ENCODE measurements around the gene SZT2. TPM values are rescaled to one million over a fixed set of nuclear protein-coding genes. Genes with fewer than 3 reads are reported as not detected.
"Not testable (repeated sequence)": the region's sequence is repeated elsewhere in the genome, so short reads cannot be mapped to it uniquely, and the experiment has no call there.

SZT2 gene
- total RNA-seq, 2 experiments from 2014 or later, result 66.6 to 74.3 TPM

DNA sequence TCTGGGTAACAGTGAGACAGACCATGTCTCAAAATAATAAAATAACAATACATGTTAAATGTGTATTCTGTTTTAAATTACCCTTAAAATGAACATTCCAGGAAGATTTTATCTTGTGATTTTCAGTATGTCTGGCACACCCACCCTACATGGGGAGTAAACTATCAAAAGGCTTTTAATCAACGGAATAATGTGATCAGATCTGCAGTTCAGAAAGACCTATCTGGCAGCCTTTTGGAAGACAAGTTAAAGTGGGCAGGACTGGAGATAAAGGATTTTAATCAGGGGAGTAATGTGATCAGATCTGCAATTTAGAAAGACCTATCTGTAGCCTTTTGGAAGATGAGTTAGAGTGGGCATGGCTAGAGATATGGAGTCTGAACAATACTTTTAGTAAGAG lies 10.2 kb upstream of the SZT2 start:
- Mint-ChIP-seq H3K36me3 (ENCODE audit: low read depth) (peaks cover 33% of the 10 kb centered on the region), H3K27me3 (no peaks in the 10 kb centered on the region), H3K9me3 (no peaks in the 10 kb centered on the region), H3K27ac (no peak overlapping the region), H3K4me3 (no peak overlapping the region), H3K4me1 (peaks cover 12% of the 10 kb centered on the region)
- POLR2A ChIA-PET, result no interaction called here
- no peak for DNase-seq
- CTCF ChIA-PET, result interaction anchor here (0.7 kb wide), 1 partner anchor 9 kb away, joined by 3 read pairs; no protein-coding TSS in a partner anchor

DNA sequence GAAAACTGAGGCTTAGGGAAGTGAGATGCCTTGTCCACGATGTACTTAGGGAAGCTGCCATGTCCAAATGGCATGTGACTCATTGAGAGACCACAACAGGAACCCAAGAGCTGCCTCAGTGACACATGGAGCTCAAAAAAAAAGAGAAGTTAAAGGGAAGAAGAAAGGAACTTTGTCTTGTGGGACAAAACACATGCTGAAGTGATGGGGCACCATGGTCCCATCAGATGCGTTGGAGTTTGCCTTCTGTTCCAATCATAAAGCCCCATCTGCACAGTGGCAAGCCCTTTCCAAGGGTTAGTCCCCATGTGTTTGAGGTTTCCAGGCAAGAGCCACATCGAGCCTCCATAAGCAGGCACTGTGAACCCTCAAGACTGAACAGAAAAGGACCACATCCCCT lies 8.1 kb upstream of the SZT2 start:
- Mint-ChIP-seq H3K4me3 (no peak overlapping the region), H3K36me3 (ENCODE audit: low read depth) (peaks cover 47% of the 10 kb centered on the region), H3K4me1 (peaks cover 12% of the 10 kb centered on the region), H3K9me3 (no peaks in the 10 kb centered on the region), H3K27me3 (no peaks in the 10 kb centered on the region), H3K27ac (no peak overlapping the region)
- ChIA-PET POLR2A (no interaction called here), CTCF (interaction anchor here (1.0 to 1.4 kb wide), 5 partner anchors 9 to 33 kb away, joined by 3 to 4 read pairs (median 3); partner anchors contain the start of gene CDC20)
- no peak for DNase-seq

DNA sequence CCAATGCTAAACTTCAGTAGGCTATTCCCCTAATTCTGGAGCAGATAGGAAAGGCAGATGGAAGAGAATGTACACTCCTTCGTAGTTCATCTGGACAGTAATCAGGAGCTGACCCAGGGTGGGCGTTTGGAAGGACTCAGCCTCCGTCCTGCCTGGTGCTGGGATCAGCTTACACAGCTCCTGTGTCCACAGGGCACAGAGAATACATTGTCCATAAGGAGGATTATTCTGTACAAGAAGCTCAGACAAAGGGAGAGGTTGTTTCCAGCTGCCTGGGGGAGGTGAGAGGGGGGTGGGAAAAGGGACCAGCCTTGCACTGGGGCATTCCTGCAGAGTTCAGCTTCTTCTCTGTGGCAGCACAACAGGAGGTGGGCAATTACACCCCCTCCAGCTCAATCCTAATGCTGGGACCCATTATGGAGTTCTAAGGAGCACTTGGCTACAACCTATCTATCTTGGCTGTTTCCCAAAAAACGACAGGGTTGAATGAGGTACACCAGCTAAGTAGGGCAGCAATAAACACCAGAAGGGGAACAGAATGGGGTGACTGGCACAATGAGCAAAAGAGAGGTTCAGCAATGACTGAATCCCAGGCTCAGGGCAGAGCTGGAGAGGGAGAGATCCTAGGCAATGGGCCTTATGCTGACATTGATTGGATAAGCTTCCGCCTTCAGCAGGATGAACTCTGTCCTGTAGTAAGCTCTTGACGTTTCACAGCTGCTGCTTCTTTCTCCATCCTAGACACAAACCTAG lies 7.5 kb upstream of the SZT2 start:
- Mint-ChIP-seq H3K27ac (no peak overlapping the region), H3K27me3 (no peaks in the 10 kb centered on the region), H3K4me1 (peaks cover 12% of the 10 kb centered on the region), H3K4me3 (no peak overlapping the region), H3K36me3 (ENCODE audit: low read depth) (peaks cover 52% of the 10 kb centered on the region), H3K9me3 (no peaks in the 10 kb centered on the region)
- ChIA-PET CTCF (interaction anchor here (1.0 to 1.4 kb wide), 5 partner anchors 9 to 32 kb away, joined by 3 to 4 read pairs (median 3); partner anchors contain the start of gene CDC20), POLR2A (no interaction called here)
- no peak for DNase-seq

DNA sequence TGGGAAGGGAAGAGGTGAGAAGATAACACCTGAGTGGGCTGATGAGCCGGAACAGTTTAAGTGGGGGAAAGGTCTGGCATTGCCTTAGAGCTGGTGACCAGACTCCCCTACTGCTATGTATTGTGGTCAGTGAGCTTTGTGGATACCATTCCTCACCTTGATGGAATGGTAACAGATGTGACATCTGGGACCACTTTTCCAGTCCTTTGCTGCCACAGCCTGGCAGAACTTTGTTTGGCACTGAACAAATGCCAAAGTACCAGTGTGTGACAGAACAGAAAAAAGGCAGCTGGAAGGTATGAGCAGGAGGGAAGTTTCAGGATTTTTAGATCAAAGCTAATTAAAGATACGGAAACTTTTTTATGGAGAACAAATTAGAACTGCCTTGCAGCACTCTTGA lies 6.2 kb upstream of the SZT2 start:
- DNase-seq, result no peak
- peaks cover 54% of the 10 kb centered on the region for H3K36me3 Mint-ChIP-seq (ENCODE audit: low read depth)
- peaks cover 21% of the 10 kb centered on the region for H3K4me1 Mint-ChIP-seq
- ChIA-PET CTCF (interaction anchor here (0.9 to 1.5 kb wide), 2 partner anchors 10 to 15 kb away, joined by 3 to 5 read pairs; partner anchors contain the start of gene ELOVL1), POLR2A (no interaction called here)
- no peaks in the 10 kb centered on the region for H3K9me3 Mint-ChIP-seq
- H3K27ac Mint-ChIP-seq, result no peak overlapping the region
- H3K27me3 Mint-ChIP-seq, result no peaks in the 10 kb centered on the region
- H3K4me3 Mint-ChIP-seq, result no peak overlapping the region

DNA sequence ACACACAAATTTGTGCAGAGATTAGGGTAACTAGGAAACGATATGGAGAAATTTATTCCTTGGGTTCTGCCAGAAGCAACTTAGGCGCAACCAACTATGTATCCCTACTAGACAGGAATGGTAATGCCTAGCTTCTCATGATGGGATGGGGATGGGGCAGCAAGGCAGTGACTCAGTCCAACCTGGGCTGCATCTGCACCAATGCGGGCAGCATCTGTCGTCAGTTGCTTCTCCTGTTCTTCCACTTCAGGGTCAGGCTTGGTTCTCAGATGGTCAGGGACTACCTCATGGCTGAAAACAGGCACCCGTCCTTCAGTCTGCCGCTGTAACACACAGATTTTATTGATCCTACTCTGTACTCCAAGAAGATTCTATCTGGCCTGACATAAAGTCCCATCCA lies 3.0 kb upstream of the SZT2 start:
- H3K27ac Mint-ChIP-seq, result no peak overlapping the region
- no peaks in the 10 kb centered on the region for H3K9me3 Mint-ChIP-seq
- no peak overlapping the region for H3K4me3 Mint-ChIP-seq
- ChIA-PET CTCF (interaction anchor here (1.4 kb wide), 1 partner anchor 13 kb away, joined by 3 read pairs; no protein-coding TSS in a partner anchor), POLR2A (no interaction called here)
- DNase-seq, result no peak
- H3K27me3 Mint-ChIP-seq, result no peaks in the 10 kb centered on the region
- H3K4me1 Mint-ChIP-seq, result peaks cover 38% of the 10 kb centered on the region
- H3K36me3 Mint-ChIP-seq (ENCODE audit: low read depth), result peaks cover 40% of the 10 kb centered on the region

DNA sequence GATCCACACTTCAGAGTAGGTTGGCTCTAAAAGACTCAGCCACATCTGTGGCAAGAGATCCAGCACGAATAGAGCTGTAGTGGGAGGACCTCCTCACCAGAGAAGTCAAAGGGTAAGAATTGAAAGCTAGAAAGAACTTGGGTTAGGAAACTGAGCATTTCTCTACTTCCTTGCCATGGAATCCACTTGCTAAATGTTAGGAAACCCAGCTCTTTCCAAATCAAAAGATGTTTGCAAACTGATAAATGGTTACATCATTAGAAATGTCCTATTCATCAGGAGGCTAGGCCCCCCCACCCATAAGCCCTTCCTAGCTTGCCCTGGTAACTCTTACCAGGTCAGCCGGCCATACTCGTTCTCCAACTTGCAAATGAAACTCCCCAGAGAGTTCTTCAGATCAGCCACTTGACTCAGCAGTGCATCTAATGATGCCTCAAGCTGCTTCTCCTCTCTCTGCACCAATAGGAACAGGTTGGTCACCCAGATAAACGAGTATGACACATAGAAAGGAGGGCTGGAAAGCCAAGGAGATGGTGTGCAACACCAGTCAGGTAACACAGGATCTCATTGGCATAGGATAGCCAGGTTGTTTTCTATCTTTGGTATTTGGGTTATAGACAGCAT lies 1.6 kb upstream of the SZT2 start:
- Mint-ChIP-seq H3K4me1 (peaks cover 38% of the 10 kb centered on the region), H3K9me3 (no peaks in the 10 kb centered on the region), H3K36me3 (ENCODE audit: low read depth) (peaks cover 30% of the 10 kb centered on the region), H3K27me3 (no peaks in the 10 kb centered on the region), H3K27ac (peak overlapping the region; percentile 97), H3K4me3 (peak overlapping the region; percentile 98)
- DNase-seq, result no peak
- ChIA-PET POLR2A (no interaction called here), CTCF (interaction anchor here (1.2 kb wide), 1 partner anchor 11 kb away, joined by 3 read pairs; no protein-coding TSS in a partner anchor)

DNA sequence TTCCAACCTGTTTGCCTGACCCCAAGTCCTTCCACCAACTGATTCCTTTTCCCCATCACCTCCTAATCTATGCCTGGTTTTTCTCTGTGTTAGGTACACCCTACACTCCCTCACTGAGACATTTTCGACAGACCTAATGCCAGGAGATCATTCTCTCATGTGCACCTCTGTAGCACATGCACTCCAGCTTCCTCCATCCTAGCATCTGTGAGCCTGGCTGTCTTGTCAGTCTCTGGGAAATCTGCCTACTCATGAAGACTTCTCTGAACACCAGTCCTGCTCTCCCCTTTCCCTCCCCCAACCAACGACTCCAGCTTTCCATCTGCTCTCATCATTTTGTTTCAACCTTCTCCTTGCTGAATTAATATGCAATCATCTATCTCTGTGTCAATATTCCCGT lies 1.1 kb upstream of the SZT2 start:
- Mint-ChIP-seq H3K4me3 (peak overlapping the region; percentile 98), H3K9me3 (no peaks in the 10 kb centered on the region), H3K4me1 (peaks cover 40% of the 10 kb centered on the region), H3K27ac (peak overlapping the region; percentile 97), H3K27me3 (no peaks in the 10 kb centered on the region), H3K36me3 (ENCODE audit: low read depth) (peaks cover 28% of the 10 kb centered on the region)
- CTCF ChIA-PET, result interaction anchor here (1.2 kb wide), 1 partner anchor 12 kb away, joined by 3 read pairs; no protein-coding TSS in a partner anchor
- POLR2A ChIA-PET, result interaction anchor here (0.6 kb wide), 1 partner anchor 162 kb away, joined by 3 read pairs; no protein-coding TSS in a partner anchor
- DNase-seq, result no peak

DNA sequence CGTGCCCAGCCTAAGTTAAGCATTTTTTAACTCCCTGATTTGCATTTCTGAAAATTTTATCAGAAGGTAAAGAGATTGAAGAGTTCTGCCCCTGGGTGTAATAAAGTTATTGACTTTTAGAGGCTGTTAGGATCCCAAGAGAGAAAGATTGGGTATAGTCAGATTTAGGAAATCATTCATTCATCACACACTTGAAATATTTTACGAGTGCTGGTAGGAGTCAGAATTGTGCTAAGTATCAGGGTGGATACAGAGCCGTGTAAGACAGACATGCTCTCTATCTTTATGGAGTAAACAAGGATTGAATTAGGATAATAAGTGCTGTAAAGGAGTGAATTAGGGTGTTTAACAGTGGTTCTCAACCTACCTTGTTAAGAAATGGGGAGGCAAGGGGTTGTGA lies 3.0 kb downstream of the SZT2 start:
- no peaks in the 10 kb centered on the region for H3K9me3 Mint-ChIP-seq
- H3K27me3 Mint-ChIP-seq, result no peaks in the 10 kb centered on the region
- CTCF ChIA-PET, result interaction anchor here (0.7 kb wide), 1 partner anchor 56 kb away, joined by 6 read pairs; no protein-coding TSS in a partner anchor
- H3K4me1 Mint-ChIP-seq, result peaks cover 40% of the 10 kb centered on the region
- no peak overlapping the region for H3K4me3 Mint-ChIP-seq
- no peak for DNase-seq
- H3K27ac Mint-ChIP-seq, result no peak overlapping the region
- POLR2A ChIA-PET, result no interaction called here
- peaks cover 13% of the 10 kb centered on the region for H3K36me3 Mint-ChIP-seq (ENCODE audit: low read depth)

DNA sequence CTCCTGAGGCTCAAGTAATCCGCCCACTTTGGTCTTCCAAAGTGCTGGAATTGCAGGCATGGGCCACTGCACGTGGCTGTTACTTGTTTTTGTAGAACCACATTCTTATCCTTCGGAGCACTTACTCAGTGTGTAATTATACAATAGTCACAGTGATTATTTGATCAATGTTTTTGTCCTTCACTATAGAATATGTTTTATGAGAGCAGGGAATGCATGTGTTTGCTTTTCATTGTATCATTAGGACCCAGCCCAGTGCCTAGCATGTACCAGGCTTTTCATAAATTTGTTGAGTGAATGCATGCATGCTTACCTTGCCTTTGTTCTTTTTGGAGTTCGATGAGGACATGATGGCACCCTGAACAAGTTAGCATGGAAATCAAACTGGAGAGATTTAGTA lies 5.8 kb downstream of the SZT2 start:
- H3K9me3 Mint-ChIP-seq, result no peaks in the 10 kb centered on the region
- peaks cover 11% of the 10 kb centered on the region for H3K36me3 Mint-ChIP-seq (ENCODE audit: low read depth)
- H3K4me1 Mint-ChIP-seq, result peaks cover 16% of the 10 kb centered on the region
- H3K27me3 Mint-ChIP-seq, result no peaks in the 10 kb centered on the region
- no peak overlapping the region for H3K27ac Mint-ChIP-seq
- CTCF ChIA-PET, result no interaction called here
- POLR2A ChIA-PET, result no interaction called here
- DNase-seq, result no peak
- H3K4me3 Mint-ChIP-seq, result no peak overlapping the region

DNA sequence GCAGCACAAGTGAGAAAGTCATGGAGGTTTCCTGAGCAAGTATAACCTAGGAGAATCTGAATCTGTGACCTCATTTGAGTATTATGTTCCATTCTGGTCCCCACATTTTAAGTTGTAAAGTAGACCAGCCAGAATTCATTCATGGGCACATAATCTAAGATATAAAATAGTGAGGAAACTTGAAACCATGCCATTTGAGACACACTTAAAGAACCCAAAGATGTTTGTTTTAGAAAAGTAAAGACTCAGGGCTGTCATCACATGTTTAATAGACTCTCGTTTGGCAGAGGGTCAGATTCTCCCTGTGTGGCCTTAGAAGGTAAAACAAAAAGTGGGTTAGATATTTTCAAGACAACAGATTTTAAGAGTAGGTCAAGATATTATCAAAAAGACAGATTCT lies 6.4 kb downstream of the SZT2 start:
- CTCF ChIA-PET, result interaction anchor here (0.6 to 0.9 kb wide), 2 partner anchors 11 to 38 kb away, joined by 3 to 4 read pairs; no protein-coding TSS in a partner anchor

DNA sequence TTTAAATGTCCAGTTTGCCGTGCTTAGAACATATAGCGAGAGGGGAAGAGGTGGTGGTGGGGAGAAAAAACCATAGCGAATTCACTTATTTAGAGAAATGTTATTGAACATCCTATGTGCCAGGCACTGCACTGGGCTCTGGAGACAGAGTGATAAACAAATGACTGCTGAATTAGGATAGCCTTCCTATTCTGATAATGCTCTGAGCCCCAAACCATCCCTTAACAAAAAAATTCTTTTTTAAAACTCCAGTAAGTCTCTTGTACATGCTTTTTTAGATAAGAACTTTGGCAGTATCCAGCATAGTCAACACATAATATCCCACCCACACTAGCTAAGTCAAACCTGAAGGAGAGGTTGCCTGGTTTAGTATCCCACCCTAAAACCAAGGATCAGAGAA lies 8.5 kb downstream of the SZT2 start:
- Mint-ChIP-seq H3K27ac (no peak overlapping the region), H3K27me3 (no peaks in the 10 kb centered on the region), H3K4me1 (peaks cover 4% of the 10 kb centered on the region), H3K9me3 (no peaks in the 10 kb centered on the region), H3K36me3 (ENCODE audit: low read depth) (peaks cover 13% of the 10 kb centered on the region), H3K4me3 (no peak overlapping the region)
- CTCF ChIA-PET, result interaction anchor here (0.7 kb wide), 1 partner anchor 428 kb away, joined by 3 read pairs; no protein-coding TSS in a partner anchor
- no peak for DNase-seq
- POLR2A ChIA-PET, result no interaction called here

More for the DNA sequence above, 6.4 kb downstream of the SZT2 start:
- Mint-ChIP-seq H3K4me1 (peaks cover 11% of the 10 kb centered on the region), H3K4me3 (no peak overlapping the region), H3K9me3 (no peaks in the 10 kb centered on the region), H3K36me3 (ENCODE audit: low read depth) (peaks cover 11% of the 10 kb centered on the region), H3K27me3 (no peaks in the 10 kb centered on the region), H3K27ac (no peak overlapping the region)
- POLR2A ChIA-PET, result no interaction called here
- no peak for DNase-seq

DNA sequence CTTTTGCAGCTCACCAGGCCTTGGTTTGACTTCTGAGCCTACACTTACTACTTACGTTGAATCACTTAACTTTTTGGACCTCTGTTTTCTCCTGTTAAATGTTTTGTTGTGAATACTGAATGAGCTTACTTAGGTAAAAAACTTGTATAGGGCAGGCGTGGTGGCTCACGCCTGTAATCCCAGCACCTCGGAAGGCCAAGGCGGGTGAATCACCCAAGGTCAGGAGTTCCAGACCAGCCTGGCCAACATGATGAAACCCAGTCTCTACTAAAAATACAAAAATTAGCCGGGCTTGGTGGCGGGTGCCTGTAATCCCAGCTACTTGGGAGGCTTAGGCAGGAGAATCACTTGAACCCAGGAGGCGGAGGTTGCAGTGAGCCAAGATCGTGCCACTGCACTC lies 10.7 kb downstream of the SZT2 start:
- CTCF ChIA-PET, result interaction anchor here (0.9 to 1.7 kb wide), 3 partner anchors 19 to 174 kb away, joined by 3 to 6 read pairs (median 4); no protein-coding TSS in a partner anchor
- peaks cover 22% of the 10 kb centered on the region for H3K36me3 Mint-ChIP-seq (ENCODE audit: low read depth)
- POLR2A ChIA-PET, DNase-seq, H3K27ac Mint-ChIP-seq, H3K27me3 Mint-ChIP-seq, H3K4me3 Mint-ChIP-seq, H3K9me3 Mint-ChIP-seq, H3K4me1 Mint-ChIP-seq: not testable (repeated sequence)

All from activated CD4-positive, alpha-beta T cell treated with anti-CD3 and anti-CD28 coated beads, Interleukin-2, amount 10 ng/mL, durations not matched to agents 7 days and 5 days (primary cell).